GM06990 (cell line): ENCODE results near the gene TLE4.

Experiments
- DNase-seq: peaks from one replicate; pipeline ENCODE4 v3.0.0-alpha.2; 2011; ENCODE audit not compliant: insufficient read length; ENCODE audit errors: extremely low read depth
- H3K27me3 ChIP-seq: replicated peaks from 2 replicates; pipeline ENCODE4 v1.6.0; 2011; ENCODE audit warnings: low read length; ENCODE audit not compliant: control insufficient read depth, insufficient read depth
- H3K36me3 ChIP-seq: 2 replicates; pipeline ENCODE4 v1.5.1; 2011; ENCODE audit warnings: low read length; ENCODE audit not compliant: control insufficient read depth, insufficient read depth
- H3K4me3 ChIP-seq: replicated peaks from 2 replicates; pipeline ENCODE4 v1.5.1; 2011; ENCODE audit warnings: low read depth, mild to moderate bottlenecking, control low read depth, low read length
- TF ChIP-seq, protein P1 (sequence below): IDR thresholded peaks from 2 replicates; pipeline ENCODE4 v1.5.1; 2011; ENCODE audit warnings: low read length, control low read depth, mild to moderate bottlenecking, inconsistent platforms; ENCODE audit not compliant: insufficient read depth, poor library complexity, severe bottlenecking

Gene TLE4

DNA sequence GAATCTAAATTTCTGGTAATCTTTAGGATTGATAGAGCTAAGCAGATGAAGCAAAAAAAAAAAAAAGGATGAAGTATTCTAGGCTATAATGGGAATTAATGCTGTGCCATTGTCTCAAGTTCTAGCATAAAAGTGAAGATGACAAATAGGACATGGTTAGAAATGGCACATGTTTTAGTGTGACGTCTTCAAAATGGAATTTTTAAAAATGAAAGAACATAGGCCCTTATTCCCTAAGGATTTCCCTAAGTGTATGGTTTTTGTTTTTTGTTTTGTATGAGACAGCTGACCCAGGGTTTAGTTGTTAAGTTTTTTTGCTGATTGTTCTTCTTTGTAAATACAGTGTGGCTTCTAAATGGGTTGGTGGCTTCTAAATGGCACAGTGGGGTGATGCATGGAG is 7.1 kb downstream of the TLE4 start:
- Histone ChIP-seq H3K4me3 (no peak overlapping the region), H3K36me3 (peaks cover 4% of the 10 kb centered on the region), H3K27me3 (no peaks in the 10 kb centered on the region)
- TF ChIP-seq, protein P1, sequence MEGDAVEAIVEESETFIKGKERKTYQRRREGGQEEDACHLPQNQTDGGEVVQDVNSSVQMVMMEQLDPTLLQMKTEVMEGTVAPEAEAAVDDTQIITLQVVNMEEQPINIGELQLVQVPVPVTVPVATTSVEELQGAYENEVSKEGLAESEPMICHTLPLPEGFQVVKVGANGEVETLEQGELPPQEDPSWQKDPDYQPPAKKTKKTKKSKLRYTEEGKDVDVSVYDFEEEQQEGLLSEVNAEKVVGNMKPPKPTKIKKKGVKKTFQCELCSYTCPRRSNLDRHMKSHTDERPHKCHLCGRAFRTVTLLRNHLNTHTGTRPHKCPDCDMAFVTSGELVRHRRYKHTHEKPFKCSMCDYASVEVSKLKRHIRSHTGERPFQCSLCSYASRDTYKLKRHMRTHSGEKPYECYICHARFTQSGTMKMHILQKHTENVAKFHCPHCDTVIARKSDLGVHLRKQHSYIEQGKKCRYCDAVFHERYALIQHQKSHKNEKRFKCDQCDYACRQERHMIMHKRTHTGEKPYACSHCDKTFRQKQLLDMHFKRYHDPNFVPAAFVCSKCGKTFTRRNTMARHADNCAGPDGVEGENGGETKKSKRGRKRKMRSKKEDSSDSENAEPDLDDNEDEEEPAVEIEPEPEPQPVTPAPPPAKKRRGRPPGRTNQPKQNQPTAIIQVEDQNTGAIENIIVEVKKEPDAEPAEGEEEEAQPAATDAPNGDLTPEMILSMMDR = no peak
- no peak for DNase-seq

DNA sequence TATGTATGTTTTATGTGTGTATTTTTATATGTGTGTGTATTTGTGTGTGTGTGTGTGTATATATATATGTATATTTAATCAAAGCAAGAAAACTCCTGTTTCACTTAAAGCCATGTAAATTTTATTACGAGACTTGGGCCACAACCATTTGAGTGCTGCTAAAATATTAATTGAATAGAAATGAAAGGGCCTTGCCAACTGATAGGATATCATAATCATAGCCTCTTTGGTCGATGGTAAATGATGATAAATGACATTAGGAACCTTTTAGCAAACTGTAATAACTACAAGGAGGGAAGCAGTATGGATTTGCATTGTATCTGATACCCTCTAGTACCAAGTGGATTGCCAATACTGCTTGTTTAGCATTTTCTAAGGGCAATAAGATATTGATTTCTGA is 7.9 kb downstream of the TLE4 start:
- Histone ChIP-seq H3K36me3 (peaks cover 4% of the 10 kb centered on the region), H3K4me3 (no peak overlapping the region), H3K27me3 (no peaks in the 10 kb centered on the region)
- DNase-seq = no peak
- TF ChIP-seq, protein P1 = no peak

DNA sequence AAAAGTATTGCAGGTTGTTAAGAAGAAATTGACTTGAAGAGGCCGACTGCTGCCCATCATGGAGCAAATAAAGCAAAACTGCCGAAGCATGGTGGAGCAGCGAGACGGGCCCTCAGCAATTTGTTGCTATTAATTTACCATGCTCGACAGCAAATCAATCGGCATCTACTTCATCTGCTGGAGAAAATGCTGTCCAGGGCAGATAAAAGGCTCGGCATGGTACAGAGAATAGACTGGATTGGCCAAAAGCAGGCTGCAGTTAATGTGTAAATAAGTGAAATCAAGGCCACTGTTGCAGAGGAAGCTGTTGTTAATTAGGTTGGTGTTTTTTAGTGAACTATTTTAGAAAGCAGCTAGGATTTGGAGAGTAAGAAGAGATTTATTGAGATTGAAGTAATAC is 8.3 kb downstream of the TLE4 start:
- peaks cover 4% of the 10 kb centered on the region for H3K36me3 ChIP-seq
- TF ChIP-seq, protein P1 = no peak

DNA sequence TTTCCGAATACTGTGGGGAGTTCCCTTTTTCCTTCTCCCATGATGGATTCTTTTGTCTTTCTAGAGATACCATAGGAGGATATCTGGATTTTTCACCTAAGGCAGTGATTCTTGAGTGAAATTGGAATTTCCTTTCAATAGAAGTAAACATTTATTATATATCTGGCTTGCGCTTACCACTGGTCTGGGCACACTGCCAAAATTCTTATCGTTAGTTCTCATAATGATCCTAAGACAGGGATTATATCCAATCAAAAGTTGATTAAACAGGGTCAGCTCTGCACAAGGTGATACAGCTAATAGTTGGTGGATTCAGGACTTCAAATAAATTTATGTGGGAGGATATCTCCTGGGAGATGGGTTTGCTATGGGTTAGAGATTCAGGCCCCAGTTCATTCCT is 9.6 kb downstream of the TLE4 start:
- Histone ChIP-seq H3K4me3 (no peak overlapping the region), H3K36me3 (peaks cover 4% of the 10 kb centered on the region), H3K27me3 (no peaks in the 10 kb centered on the region)
- TF ChIP-seq, protein P1 = no peak
- DNase-seq = no peak

More for the DNA sequence above, 8.3 kb downstream of the TLE4 start:
- DNase-seq = no peak
- Histone ChIP-seq H3K27me3 (no peaks in the 10 kb centered on the region), H3K4me3 (no peak overlapping the region)

DNA sequence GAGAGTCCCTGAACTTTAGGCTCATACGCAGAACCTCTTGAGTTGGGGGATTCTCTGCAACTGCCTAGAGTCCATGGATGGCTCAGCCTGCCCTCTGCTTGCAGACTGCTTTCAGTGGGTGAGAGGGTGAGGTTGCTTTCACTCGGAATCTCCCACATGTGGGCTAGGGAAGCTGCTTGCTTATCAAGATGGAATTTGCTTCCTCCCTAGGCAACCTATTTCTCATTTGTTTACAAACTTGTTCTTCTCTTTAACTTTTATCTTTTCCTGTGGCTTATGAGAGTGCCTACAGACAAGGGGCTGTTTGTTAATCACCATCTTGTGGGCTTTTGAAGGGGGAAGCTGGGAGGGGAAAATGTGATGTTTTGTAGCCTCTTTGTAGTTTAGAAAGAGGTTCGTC is 10.0 kb downstream of the TLE4 start:
- TF ChIP-seq, protein P1 = no peak
- no peak for DNase-seq
- H3K4me3 ChIP-seq = no peak overlapping the region
- H3K27me3 ChIP-seq = no peaks in the 10 kb centered on the region
- H3K36me3 ChIP-seq = peaks cover 4% of the 10 kb centered on the region

- Histone ChIP-seq H3K27me3 (no peaks in the 10 kb centered on the region), H3K4me3 (no peak overlapping the region), H3K36me3 (peaks cover 4% of the 10 kb centered on the region)
- no peak for DNase-seq
- TF ChIP-seq, protein P1 = no peak
These were observed 12.3 kb downstream of the TLE4 start for GRCh38 chr9:79583952-79584654.
